ENCODE data around the gene EIF2B5. TPM values are rescaled to one million over a fixed set of nuclear protein-coding genes. Genes with fewer than 3 reads are reported as not detected.

EIF2B5 gene
- total and polyA plus RNA-seq, 2 of the 13 experiments (the other 11 are each of a cell fraction or from before 2014, with no cell fraction given) = 38.4 to 60.2 TPM

GRCh38 chr3:184096811-184097383 lies 38.3 kb upstream of the EIF2B5 start, which contains the start of gene HTR3E:
TSS of gene HTR3E (plus strand) at chr3:184097064. CDS start at chr3:184097530, 466 bp downstream.
- in situ Hi-C loops (cut with HindIII; ENCODE audit: extremely low pct_ligation_motif_present, low pct_unique_long_range_greater_than_20kb) = no loop called here
- WGBS (ENCODE audit: low lambda C conversion rate) = 68% methylated on average over 7 of the region's 7 CpGs
- Histone ChIP-seq H4K20me1 (ENCODE audit: insufficient read depth, low read length) (no peaks in the 10 kb centered on the region), H3K9ac (ENCODE audit: insufficient read depth, low read depth, low read length) (no peak within 1 kb of the TSS), H3K36me3 (replicated peaks in 1 of 2; ENCODE audit: control insufficient read depth in 1 of 2, insufficient read depth in 2 of 2, low read length in 2 of 2) (no peaks in the 10 kb centered on the region), H3K4me2 (ENCODE audit: low read depth, low read length) (no peak within 1 kb of the TSS), H3K79me2 (ENCODE audit: insufficient read depth, low read length) (no peaks in the 10 kb centered on the region), H3K27ac (ENCODE audit: extremely low read length, insufficient read depth, low read length) (no peak within 1 kb of the TSS), H3K27me3 (ENCODE audit: control insufficient read depth in 1 of 2, insufficient read depth in 2 of 2, low read length in 2 of 2) (peaks cover 0 to 3% of the 10 kb centered on the region in 2 experiments; a peak in 1 of 5 replicates), H3K9me3 (ENCODE audit: low read length) (peaks cover 13% of the 10 kb centered on the region), H3K4me1 (ENCODE audit: insufficient read depth, low read length) (no peaks in the 10 kb centered on the region), H3K4me3 (replicated peaks in 1 of 3; ENCODE audit: insufficient read depth in 1 of 3, low read depth in 2 of 3, low read length in 3 of 3) (no peak within 1 kb of the TSS), H2AFZ (ENCODE audit: low read length) (no peak within 1 kb of the TSS)
- DNase-seq (ENCODE audit: low spot score) = no peak
- no TSS peak for BruUV-seq (replicated peaks)
- no peak for FAIRE-seq
- POLR2A ChIA-PET = no interaction called here
- CTCF ChIA-PET (ENCODE audit: low intra/inter-chr PET ratio, low total read pairs) = no interaction called here
- intact Hi-C loops (cut with micrococcal nuclease; ENCODE audit: unreplicated experiment) = no loop called here
- TF ChIP-seq JUND (CRISPR knock-in tag; IDR thresholded peaks at IDR 0.05) = no peak
- TF ChIP-seq FOSL2 (CRISPR knock-in tag; IDR thresholded peaks at IDR 0.05) = peak; percentile 41
- peak; percentile 48; the same call in 1 of the 2 replicates for TF ChIP-seq ZBTB33 (CRISPR knock-in tag; IDR thresholded peaks at IDR 0.05)
- ATAC-seq = no peak

DNA sequence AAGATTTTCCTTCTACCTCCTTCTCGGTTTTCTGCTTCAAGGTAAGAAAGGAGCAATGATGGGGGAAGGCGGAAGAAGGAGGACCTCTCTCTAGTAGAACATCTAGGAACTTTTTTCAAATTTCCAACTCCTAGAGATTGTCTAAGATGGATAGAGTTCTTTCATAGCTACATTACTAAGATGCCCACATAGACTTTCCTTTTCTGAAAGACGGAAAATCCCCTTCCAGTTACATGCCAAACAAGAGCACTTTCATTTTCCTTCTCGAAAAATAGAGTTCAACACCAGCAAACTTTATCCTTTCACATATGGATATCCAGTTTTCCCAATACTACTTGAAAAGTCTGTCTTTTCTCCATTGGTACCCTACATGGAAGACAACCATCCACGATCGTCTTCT lies 37.6 kb upstream of the EIF2B5 start:
- no peaks in the 10 kb centered on the region for H3K36me3 ChIP-seq (replicated peaks in 1 of 2; ENCODE audit: control insufficient read depth in 1 of 2, insufficient read depth in 2 of 2, low read length in 2 of 2)
- H3K9me3 ChIP-seq (ENCODE audit: low read length) = peaks cover 6% of the 10 kb centered on the region
- ATAC-seq (no peak), DNase-seq (ENCODE audit: low spot score) (no peak), FAIRE-seq (no peak)
- no peaks in the 10 kb centered on the region for H3K4me1 ChIP-seq (ENCODE audit: insufficient read depth, low read length)
- peaks cover 0 to 3% of the 10 kb centered on the region in 2 experiments; a peak in 2 of 5 replicates for H3K27me3 ChIP-seq (ENCODE audit: control insufficient read depth in 1 of 2, insufficient read depth in 2 of 2, low read length in 2 of 2)
- WGBS (ENCODE audit: low lambda C conversion rate) = 25% methylated on average over 6 of the region's 6 CpGs
- intact Hi-C loops (cut with micrococcal nuclease; ENCODE audit: unreplicated experiment) (no loop called here), in situ Hi-C loops (cut with HindIII; ENCODE audit: extremely low pct_ligation_motif_present, low pct_unique_long_range_greater_than_20kb) (no loop called here)
- H3K27ac ChIP-seq (ENCODE audit: extremely low read length, insufficient read depth, low read length) = no peak overlapping the region
- ChIA-PET CTCF (ENCODE audit: low intra/inter-chr PET ratio, low total read pairs) (no interaction called here), POLR2A (no interaction called here)
- no peak overlapping the region for H3K9ac ChIP-seq (ENCODE audit: insufficient read depth, low read depth, low read length)
- H2AFZ ChIP-seq (ENCODE audit: low read length) = no peak overlapping the region
- H3K4me3 ChIP-seq (replicated peaks in 1 of 3; ENCODE audit: insufficient read depth in 1 of 3, low read depth in 2 of 3, low read length in 3 of 3) = no peak overlapping the region
- H3K79me2 ChIP-seq (ENCODE audit: insufficient read depth, low read length) = no peaks in the 10 kb centered on the region
- no peak overlapping the region for H3K4me2 ChIP-seq (ENCODE audit: low read depth, low read length)
- H4K20me1 ChIP-seq (ENCODE audit: insufficient read depth, low read length) = no peaks in the 10 kb centered on the region
- no TSS peak for BruUV-seq (replicated peaks)
- TF ChIP-seq ZNF20 (CRISPR knock-in tag; IDR thresholded peaks at IDR 0.05) (no peak), PHF5A (CRISPR knock-in tag; IDR thresholded peaks at IDR 0.05; ENCODE audit: low read depth, unreplicated experiment) (no peak), REL (CRISPR knock-in tag; conservative IDR thresholded peaks at IDR 0.05) (no peak), ZNF441 (CRISPR knock-in tag; IDR thresholded peaks at IDR 0.05; ENCODE audit: borderline replicate concordance) (no peak), ZNF800 (CRISPR knock-in tag; IDR thresholded peaks at IDR 0.05) (no peak), UBTF (CRISPR knock-in tag; IDR thresholded peaks at IDR 0.05) (no peak), TSC22D2 (CRISPR knock-in tag; IDR thresholded peaks at IDR 0.05; ENCODE audit: borderline replicate concordance) (no peak), DPF2 (CRISPR knock-in tag; IDR thresholded peaks at IDR 0.05; ENCODE audit: borderline replicate concordance, low read depth) (no peak)
